ENCODE results near the gene OVCA2. TPM values are rescaled to one million over a fixed set of nuclear protein-coding genes. Genes with fewer than 3 reads are reported as not detected.

OVCA2 gene
- polyA plus RNA-seq, 6 donors from 2014 or later = 43.0 to 66.7 (median 58.3) TPM

DNA sequence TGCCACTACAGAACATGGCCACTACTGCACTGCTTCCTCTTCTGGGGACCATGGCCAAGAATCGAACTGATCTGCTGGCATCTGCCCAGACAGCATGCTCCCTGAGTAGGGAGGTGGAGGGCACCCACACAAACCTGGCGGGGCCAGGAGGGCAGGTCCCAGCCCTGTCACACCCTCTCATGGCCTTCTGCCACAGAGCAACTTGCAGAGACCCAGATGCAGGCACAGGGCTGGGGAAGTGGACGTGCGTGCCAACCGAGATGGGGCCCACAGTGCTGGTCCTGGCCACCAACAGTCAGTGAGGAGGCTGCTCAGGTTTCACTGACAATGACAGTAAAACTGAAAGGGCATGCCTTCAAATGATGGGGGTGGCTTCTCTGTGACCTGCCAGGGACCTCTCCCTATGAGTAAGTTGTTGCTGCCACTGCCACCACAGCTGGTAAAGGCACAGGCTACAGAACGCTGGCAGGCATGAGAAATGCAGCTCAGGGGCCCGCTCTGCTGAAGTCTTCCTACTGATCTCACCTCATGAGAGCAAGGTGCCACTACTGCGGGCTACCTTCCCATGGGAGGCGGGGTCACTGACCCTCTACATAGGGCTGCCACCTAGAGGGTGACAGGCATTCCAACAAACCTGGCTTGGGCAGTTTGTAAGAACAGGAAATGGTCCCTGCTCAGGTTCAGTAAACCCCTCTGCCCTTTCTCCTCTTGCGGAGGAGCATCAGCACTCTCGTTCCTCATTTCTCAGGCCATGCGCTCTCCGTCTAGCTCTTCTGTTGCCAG is 28.6 kb downstream of the OVCA2 start:
- Mint-ChIP-seq H3K27ac (peak overlapping the region in 2 of 6 donors; percentile 61 to 84), H3K4me3 (peak overlapping the region in 1 of 8 donors; percentile 40), H3K36me3 (peaks cover 9 to 18% of the 10 kb centered on the region in 2 donors), H3K9me3 (no peaks in the 10 kb centered on the region), H3K27me3 (no peaks in the 10 kb centered on the region), H3K4me1 (peaks cover 6 to 9% (median 8%) of the 10 kb centered on the region in 3 donors)
- ATAC-seq (ENCODE audit: low read depth in 2 of 2) (peak in 1 of 2 donors; percentile 53), DNase-seq (no peak)

DNA sequence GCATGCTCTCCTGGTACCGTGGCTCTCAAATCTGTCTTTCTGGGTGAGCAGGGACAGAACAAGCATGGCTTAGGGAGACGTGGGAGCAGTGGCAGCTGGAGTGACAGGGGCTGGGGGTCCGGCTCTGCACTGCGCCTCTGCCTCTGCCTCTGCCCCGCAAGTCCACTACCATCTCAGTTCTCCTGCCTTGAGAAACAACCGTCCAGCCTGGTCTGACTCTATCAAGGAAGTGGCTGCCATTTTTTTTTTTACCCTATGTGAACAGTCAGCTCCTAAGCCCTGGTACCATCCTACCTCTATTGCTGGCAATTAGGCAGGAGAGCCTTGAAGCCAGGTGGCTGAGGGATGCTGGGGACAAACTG is 29.2 kb downstream of the OVCA2 start:
- Mint-ChIP-seq H3K36me3 (peaks cover 9 to 18% of the 10 kb centered on the region in 2 donors), H3K4me3 (peak overlapping the region in 1 of 8 donors; percentile 40)
- ATAC-seq (ENCODE audit: low read depth in 2 of 2) = no peak

DNA sequence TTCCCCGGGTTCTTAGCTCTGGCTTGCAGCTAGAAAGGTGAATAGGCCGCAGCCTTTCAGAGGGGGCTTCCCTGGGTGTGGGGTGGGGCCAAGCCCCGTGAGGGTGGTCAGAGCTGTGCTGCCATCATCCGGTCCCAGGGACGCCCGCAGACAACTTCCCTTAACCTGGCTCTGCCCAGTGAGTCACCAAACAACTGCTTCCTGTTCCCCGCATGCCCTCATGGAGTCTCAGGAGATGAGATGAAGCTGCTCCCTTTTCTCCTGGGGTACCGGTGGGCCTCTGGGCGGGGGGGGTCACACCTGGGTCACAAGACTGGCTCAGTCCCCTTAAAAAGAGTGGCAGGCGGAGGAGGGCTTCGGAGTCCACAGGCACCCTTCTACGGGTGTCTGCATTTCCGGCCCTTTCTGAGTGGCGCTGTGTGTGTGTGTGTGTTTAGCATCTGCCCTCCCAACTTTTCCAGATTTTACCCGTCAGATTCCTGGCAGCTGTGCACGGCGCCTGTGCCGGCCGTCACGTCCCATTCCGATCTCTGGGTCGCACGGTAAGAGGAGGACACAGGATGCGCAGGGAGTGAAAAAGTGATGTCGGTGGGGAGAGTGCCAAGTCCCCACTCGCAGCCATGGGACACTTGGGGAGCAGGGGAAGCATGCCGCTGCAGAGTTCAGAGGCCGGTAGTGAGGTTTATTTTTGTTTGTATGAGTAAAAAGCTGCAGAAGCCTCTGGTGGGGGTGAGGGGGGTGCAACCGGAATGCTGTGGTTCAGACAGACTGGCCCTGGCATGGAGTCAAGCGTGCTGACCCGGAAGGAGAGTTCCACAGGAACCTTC is 29.8 kb downstream of the OVCA2 start:
- no peak overlapping the region for H3K27ac Mint-ChIP-seq
- DNase-seq (no peak), ATAC-seq (ENCODE audit: low read depth in 2 of 2) (no peak)
- peaks cover 13 to 14% (median 14%) of the 10 kb centered on the region in 3 donors for H3K4me1 Mint-ChIP-seq
- no peak overlapping the region for H3K4me3 Mint-ChIP-seq
- peaks cover 13 to 15% of the 10 kb centered on the region in 2 donors for H3K36me3 Mint-ChIP-seq
- no peaks in the 10 kb centered on the region for H3K27me3 Mint-ChIP-seq
- no peaks in the 10 kb centered on the region for H3K9me3 Mint-ChIP-seq

More for the DNA sequence above, 29.2 kb downstream of the OVCA2 start:
- Mint-ChIP-seq H3K27me3 (no peaks in the 10 kb centered on the region), H3K9me3 (no peaks in the 10 kb centered on the region), H3K4me1 (peaks cover 7 to 12% (median 10%) of the 10 kb centered on the region in 3 donors), H3K27ac (peak overlapping the region in 2 of 6 donors; percentile 61 to 84)
- no peak for DNase-seq

DNA sequence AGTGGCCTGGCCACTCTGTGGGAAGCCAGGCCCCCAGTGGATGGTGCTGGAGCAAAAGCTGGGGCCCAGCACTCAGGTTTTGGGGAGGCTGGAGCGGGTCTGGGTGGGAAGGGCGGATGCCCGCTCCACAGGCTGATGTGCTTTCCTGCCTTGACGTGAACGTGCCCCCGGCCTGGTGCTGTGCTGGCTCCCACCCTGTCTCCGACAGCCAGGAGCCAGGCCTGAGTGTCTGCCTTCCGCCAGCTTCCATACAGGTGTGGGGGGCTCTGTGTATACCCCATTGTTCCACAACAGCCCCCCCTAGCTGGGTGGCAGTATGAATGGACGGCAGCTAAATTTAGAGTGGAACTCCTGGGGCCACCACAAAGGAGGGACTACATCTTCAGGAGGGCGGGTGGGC is 33.1 kb downstream of the OVCA2 start:
- Mint-ChIP-seq H3K27ac (peak overlapping the region in 1 of 6 donors; percentile 84), H3K9me3 (no peaks in the 10 kb centered on the region), H3K4me3 (no peak overlapping the region), H3K4me1 (peaks cover 13 to 18% (median 14%) of the 10 kb centered on the region in 3 donors), H3K27me3 (no peaks in the 10 kb centered on the region), H3K36me3 (peaks cover 25 to 44% of the 10 kb centered on the region in 2 donors)
- ATAC-seq (ENCODE audit: low read depth in 2 of 2) = no peak
- DNase-seq = no peak

DNA sequence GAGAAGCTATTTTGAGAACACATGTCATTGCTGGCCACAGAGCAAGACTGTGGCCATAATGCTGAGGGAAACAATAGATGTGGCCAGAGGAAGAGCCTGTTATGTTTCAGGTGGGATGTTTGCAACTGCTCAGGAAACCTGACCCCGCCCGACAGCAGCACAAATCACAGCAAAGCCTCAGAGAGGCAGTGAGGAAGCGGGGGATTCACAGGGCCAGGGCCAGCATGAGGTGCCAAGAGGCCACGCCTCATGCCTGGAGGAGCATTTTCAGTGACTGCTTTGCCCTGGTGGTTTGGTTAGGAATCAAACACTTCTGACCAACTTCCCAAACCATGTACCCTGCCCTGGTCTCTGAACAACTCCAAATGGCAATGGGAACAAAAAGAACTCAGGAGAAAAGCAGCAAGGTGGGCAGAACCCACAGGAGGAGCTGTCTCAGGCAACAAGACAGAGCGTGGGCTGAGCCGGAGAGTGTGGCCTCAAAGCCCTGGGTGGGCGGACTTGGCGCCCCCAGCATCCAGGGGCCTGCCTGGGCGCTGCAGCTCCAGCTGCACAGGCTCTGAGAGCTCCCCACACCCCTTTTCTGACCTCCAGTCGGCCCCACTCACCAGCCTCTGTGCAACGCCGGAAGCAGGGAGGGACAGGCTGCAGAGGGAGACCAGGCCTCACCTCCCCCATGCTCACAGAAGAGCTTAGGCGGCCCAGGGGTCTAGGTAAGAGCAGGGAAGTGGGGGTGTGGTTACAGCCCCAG is 33.7 kb downstream of the OVCA2 start:
- Mint-ChIP-seq H3K27ac (peak overlapping the region in 2 of 6 donors; percentile 51 to 81), H3K4me1 (peaks cover 13 to 18% (median 14%) of the 10 kb centered on the region in 3 donors), H3K4me3 (no peak overlapping the region), H3K36me3 (peaks cover 25 to 44% of the 10 kb centered on the region in 2 donors), H3K9me3 (no peaks in the 10 kb centered on the region), H3K27me3 (no peaks in the 10 kb centered on the region)
- DNase-seq = no peak
- peak in 1 of 2 donors; percentile 14 for ATAC-seq (ENCODE audit: low read depth in 2 of 2)

DNA sequence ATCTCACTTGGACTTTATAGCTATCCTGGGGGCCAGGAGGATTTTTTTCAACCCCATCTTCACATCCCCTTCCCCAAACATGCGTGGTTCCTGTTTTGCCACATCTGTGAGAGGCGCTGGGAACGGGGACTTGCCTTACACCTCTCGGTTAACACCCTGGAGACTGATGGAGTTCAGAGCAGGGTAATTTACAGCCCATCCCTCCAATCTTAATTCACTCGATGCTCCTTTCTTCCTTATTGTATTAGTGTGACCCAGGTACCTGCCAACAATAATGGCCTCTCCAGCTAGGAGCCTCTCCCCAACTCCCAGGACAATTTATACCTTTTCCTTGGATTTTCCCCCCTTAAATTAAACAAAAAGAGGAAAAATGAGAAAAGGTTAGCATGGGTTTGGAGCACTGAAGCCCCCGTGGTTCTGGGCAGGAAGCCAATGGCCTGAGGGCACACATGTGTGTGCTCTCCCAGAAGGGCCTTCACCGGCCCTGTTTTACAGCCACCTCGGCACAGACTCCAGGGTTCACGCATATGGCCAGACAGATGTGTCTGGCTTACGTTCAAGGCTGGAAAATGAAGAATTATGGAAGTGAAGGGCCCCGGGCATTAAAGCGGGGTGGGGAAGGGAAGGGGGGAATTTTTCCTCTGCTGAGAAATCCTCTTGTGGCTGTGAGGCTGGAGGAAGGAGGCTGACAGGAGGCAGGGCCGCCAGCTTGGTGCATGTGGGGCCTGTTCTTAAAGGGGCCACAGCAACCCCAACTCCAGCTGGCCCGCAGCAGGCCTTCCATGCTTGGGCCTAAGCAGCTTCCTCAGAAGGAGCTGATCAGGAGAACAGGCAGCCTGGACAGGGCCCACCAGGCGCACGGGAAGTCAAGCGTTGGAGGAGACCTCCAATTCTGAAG is 34.5 kb downstream of the OVCA2 start:
- Mint-ChIP-seq H3K36me3 (peaks cover 25 to 44% of the 10 kb centered on the region in 2 donors), H3K9me3 (no peaks in the 10 kb centered on the region), H3K4me1 (peaks cover 7 to 15% (median 14%) of the 10 kb centered on the region in 3 donors), H3K27ac (peak overlapping the region in 1 of 6 donors; percentile 63), H3K27me3 (no peaks in the 10 kb centered on the region), H3K4me3 (peak overlapping the region in 1 of 8 donors; percentile 44)
- DNase-seq (no peak), ATAC-seq (ENCODE audit: low read depth in 2 of 2) (peak in 1 of 2 donors; percentile 23)

DNA sequence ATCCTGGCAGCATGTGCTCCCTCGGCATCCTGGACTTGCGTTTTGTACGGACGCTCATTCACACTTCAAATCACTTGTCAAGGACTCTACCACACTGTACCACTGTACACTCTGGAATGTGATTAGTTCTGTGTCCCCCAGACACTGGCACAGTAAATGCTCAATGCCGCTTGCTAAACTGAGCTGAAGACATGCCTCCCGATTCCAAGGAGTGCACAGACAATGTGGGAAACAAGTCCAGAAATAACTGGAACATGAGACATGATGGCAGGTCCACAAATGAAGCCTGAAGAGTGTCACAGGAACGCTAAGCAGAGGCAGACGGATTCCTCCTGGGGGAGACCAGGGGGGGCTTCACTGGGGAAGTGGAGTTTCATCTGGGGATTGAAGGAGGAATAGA is 35.2 kb downstream of the OVCA2 start:
- no peak for DNase-seq
- H3K9me3 Mint-ChIP-seq = no peaks in the 10 kb centered on the region
- H3K36me3 Mint-ChIP-seq = peaks cover 29 to 46% of the 10 kb centered on the region in 2 donors
- peak overlapping the region in 1 of 6 donors; percentile 82 for H3K27ac Mint-ChIP-seq
- peaks cover 7 to 15% (median 14%) of the 10 kb centered on the region in 3 donors for H3K4me1 Mint-ChIP-seq
- ATAC-seq (ENCODE audit: low read depth in 2 of 2) = no peak
- no peaks in the 10 kb centered on the region for H3K27me3 Mint-ChIP-seq
- peak overlapping the region in 1 of 8 donors; percentile 44 for H3K4me3 Mint-ChIP-seq

DNA sequence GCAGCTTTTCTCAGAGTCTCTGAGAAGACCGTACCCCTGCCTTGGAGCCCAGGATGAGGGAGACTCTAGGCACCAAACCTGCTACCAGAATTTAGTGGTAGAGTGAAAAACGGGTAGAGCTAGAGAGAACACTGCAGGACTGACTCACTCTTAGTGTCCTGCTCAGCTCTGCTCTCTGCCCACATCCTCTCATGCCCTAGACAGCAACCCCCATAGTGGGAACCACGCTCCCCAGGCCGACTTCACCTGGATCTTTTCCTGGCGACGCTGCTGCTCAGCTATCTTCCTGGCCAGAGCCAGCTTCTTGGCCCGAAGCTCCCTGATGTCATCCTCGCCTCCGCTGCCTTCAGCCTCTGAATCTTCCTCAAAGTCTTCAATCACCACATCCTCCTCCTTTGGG is 39.7 kb downstream of the OVCA2 start:
- Mint-ChIP-seq H3K27me3 (no peaks in the 10 kb centered on the region), H3K27ac (peak overlapping the region in 1 of 6 donors; percentile 82)
- ATAC-seq (ENCODE audit: low read depth in 2 of 2) = no peak

DNA sequence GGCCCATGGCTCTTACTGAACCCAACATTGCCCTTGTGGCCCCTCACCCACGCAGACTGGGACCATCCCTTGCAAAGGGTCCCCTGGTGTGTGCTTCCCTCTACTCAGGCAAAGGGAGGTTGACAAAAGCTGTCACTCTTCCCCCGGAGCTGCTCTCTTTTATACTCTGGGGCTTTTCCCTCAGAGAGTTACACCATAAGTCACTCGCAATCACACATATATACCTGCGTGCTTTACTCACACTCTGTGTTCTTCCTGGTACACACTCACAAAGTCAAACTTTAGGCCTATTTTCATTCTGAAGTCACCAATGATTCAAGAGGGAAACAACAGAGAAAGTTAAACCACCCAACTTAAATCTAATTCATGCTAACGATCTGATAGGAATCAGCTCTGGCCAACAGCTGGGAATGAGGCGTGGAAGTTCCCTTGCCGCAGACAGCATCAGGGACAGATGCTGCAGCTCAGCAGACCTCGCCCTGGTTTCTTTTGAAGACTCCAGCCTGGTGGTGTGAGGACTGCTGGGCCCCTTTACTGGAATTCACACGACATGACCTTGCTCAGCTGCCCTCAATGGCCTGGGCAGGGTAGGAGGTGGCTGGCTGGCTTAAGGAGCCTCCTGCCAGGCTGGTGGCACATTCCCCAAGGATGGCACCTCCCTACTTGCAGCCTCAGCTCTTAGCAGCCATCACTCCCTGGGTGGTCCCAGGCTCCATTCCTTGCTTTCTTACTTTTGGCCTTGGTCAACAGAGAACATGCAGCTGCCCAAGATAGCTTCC is 40.4 kb downstream of the OVCA2 start:
- H3K27ac Mint-ChIP-seq = peak overlapping the region in 1 of 6 donors; percentile 82
- H3K4me3 Mint-ChIP-seq = no peak overlapping the region
- DNase-seq (no peak), ATAC-seq (ENCODE audit: low read depth in 2 of 2) (no peak)
- H3K9me3 Mint-ChIP-seq = no peaks in the 10 kb centered on the region
- peaks cover 28 to 36% (median 34%) of the 10 kb centered on the region in 3 donors for H3K4me1 Mint-ChIP-seq
- peaks cover 18 to 44% of the 10 kb centered on the region in 2 donors for H3K36me3 Mint-ChIP-seq
- H3K27me3 Mint-ChIP-seq = no peaks in the 10 kb centered on the region

More for the DNA sequence above, 39.7 kb downstream of the OVCA2 start:
- DNase-seq = no peak
- H3K4me3 Mint-ChIP-seq = no peak overlapping the region
- H3K4me1 Mint-ChIP-seq = peaks cover 22 to 30% (median 30%) of the 10 kb centered on the region in 3 donors
- peaks cover 21 to 51% of the 10 kb centered on the region in 2 donors for H3K36me3 Mint-ChIP-seq
- H3K9me3 Mint-ChIP-seq = no peaks in the 10 kb centered on the region

DNA sequence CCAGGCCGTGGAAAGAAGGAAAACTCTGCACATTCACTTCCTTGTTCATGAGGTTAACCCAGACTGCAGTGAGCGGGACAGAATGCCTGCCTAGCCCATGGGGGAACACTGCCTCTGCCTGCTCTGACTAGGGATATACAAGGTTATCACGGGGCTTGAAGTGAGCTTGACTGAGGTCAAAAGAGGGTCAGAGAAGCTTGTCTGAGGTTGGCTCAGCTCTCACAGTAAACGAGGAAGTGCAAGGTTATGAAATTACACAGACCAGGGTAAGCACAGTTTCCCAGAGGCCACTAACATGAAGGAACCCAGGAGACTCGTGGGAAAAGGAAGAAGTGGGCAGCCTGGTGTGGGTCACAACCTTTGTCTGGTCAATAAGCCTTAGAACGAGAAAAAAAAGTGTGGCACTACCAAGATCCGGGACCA is 41.8 kb downstream of the OVCA2 start:
- ATAC-seq (ENCODE audit: low read depth in 2 of 2) (no peak), DNase-seq (no peak)
- peak overlapping the region in 5 of 6 donors; percentile 31 to 79 (median 57) for H3K27ac Mint-ChIP-seq
- peaks cover 6 to 34% of the 10 kb centered on the region in 2 donors for H3K36me3 Mint-ChIP-seq
- H3K4me1 Mint-ChIP-seq = peaks cover 41 to 51% (median 47%) of the 10 kb centered on the region in 3 donors
- H3K9me3 Mint-ChIP-seq = no peaks in the 10 kb centered on the region
- H3K4me3 Mint-ChIP-seq = peak overlapping the region in 1 of 8 donors; percentile 44
- no peaks in the 10 kb centered on the region for H3K27me3 Mint-ChIP-seq

DNA sequence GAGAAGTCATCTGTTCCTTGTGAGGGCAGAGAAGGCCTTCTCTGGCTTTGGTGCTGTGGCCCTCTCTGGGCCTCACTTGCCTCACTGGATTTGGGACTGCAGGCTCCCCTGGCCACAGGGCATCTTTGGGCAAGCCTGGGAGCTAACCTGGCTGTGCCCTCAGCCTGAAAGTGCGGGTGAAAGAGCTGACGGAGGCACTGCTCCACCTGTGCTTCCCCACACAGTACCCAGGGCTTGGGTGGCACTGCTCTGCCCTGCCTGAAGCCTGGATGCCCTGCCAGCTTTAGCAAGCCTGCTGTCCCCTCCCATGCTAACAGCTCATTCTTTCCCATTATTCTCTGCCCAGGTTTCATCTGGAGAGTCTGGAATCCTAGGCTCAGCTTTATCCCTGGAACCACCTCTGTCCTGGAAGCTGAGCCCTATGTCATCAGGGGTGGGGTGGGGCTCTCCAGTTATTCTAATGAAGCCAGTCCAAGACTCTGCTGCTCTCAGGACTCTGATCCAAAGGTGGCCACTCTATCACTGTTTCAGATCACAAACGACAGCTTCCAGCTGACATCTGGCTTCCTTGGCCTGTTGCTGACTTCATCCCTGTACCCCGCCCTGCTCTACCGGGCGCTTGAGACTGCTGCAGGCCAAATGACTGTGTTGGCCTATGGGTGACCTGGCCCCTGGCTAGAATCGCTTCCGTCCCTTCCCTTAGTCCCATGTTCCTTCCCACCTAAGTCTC is 42.4 kb downstream of the OVCA2 start:
- Mint-ChIP-seq H3K36me3 (peaks cover 5 to 28% of the 10 kb centered on the region in 2 donors), H3K4me1 (peaks cover 46 to 56% (median 52%) of the 10 kb centered on the region in 3 donors), H3K27me3 (no peaks in the 10 kb centered on the region), H3K9me3 (no peaks in the 10 kb centered on the region), H3K27ac (peak overlapping the region in 3 of 6 donors; percentile 16 to 62 (median 55)), H3K4me3 (no peak overlapping the region)
- no peak for DNase-seq
- no peak for ATAC-seq (ENCODE audit: low read depth in 2 of 2)

All from naive B cell (primary cell).